Uterus (tissue), 4 donors: Measurements from ENCODE around the gene BMPR1A. TPM values are rescaled to one million over a fixed set of nuclear protein-coding genes. Genes with fewer than 3 reads are reported as not detected.

Experiments used
- DNase-seq, 2 donors: peaks; one replicate each; pipeline ENCODE4 v3.0.0-alpha.2; 2019 to 2020
- H3K27ac ChIP-seq, 2 donors: fragments of 200-600 bp; sonication (generic); 1 replicate in 1 of 2; 2 replicates in 1 of 2; pipeline ENCODE4 v1.5.1; 2016 to 2018
- H3K27me3 ChIP-seq, 2 donors: fragments of 200-600 bp; sonication (generic); one replicate each; pipeline ENCODE4 v1.5.1; 2018 to 2019; ENCODE audit warnings: control low read depth in 1 of 2
- H3K36me3 ChIP-seq, 2 donors: fragments of 200-600 bp; sonication (generic); one replicate each; pipeline ENCODE4 v1.5.1; 2019; ENCODE audit warnings: control low read depth in 1 of 2
- H3K4me1 ChIP-seq, 2 donors: fragments of 200-600 bp; sonication (generic); one replicate each; pipeline ENCODE4 v1.5.1; 2018 to 2019; ENCODE audit warnings: control low read depth in 1 of 2
- H3K4me3 ChIP-seq, 2 donors: fragments of 200-600 bp; sonication (generic); 1 replicate in 1 of 2; 2 replicates in 1 of 2; pipeline ENCODE4 v1.5.1; 2018 to 2019; ENCODE audit warnings: mild to moderate bottlenecking in 1 of 2
- H3K9me3 ChIP-seq, 2 donors: fragments of 200-600 bp; sonication (generic); one replicate each; pipeline ENCODE4 v1.5.1; 2019; ENCODE audit warnings: control low read depth in 1 of 2
- CTCF ChIP-seq, 4 experiments: fragments of 200-600 bp in 2 of 4; fragments of 450-650 bp in 2 of 4; sonication (generic) in 2 of 4; IDR thresholded peaks; one replicate each; pipeline ENCODE4 v1.5.1; 2016 to 2019; ENCODE audit warnings: antibody characterized with exemption in 4 of 4, mild to moderate bottlenecking in 2 of 4, moderate library complexity in 1 of 4
- POLR2A ChIP-seq, 2 donors: fragments of 450-650 bp; IDR thresholded peaks; one replicate each; pipeline ENCODE4 v1.6.1; 2016; ENCODE audit warnings: antibody characterized with exemption in 2 of 2, mild to moderate bottlenecking in 1 of 2, moderate library complexity in 1 of 2
- intact Hi-C: fragments of 100-400 bp; cut with DNase I; formaldehyde crosslinking; loops from one replicate; pipeline ENCODE4 v1.15.1; 2023; ENCODE audit warnings: low total_unique reads
- total RNA-seq, 4 donors: library from RNA; depleted of rRNA in 3 of 4; stranded (reverse); fragments of >200 nt in 3 of 4; gene quantifications; one replicate each; pipeline versions ENCODE4 v1.1.0 to v1.2.4, GENCODE V29; 2014 to 2023
- donor health status: DM: yes; HTN: yes; CAD: no.

The BMPR1A gene
- total RNA-seq, 4 donors from 2014 or later = 27.4 to 175 (median 69.2) TPM

GRCh38 chr10:86876748-86877147 lies 120.3 kb downstream of the BMPR1A start:
- no peak overlapping the region for H3K27ac ChIP-seq
- H3K27me3 ChIP-seq = no peaks in the 10 kb centered on the region
- no peaks in the 10 kb centered on the region for H3K36me3 ChIP-seq
- DNase-seq = no peak
- TF ChIP-seq CTCF (IDR thresholded peaks at IDR 0.05) = no peak
- H3K4me3 ChIP-seq = no peak overlapping the region
- intact Hi-C loops = no loop called here
- no peaks in the 10 kb centered on the region for H3K9me3 ChIP-seq
- H3K4me1 ChIP-seq = no peaks in the 10 kb centered on the region

GRCh38 chr10:86878983-86879713 lies 122.7 kb downstream of the BMPR1A start:
- Histone ChIP-seq H3K9me3 (no peaks in the 10 kb centered on the region), H3K27ac (no peak overlapping the region), H3K4me3 (no peak overlapping the region), H3K4me1 (no peaks in the 10 kb centered on the region), H3K36me3 (no peaks in the 10 kb centered on the region), H3K27me3 (no peaks in the 10 kb centered on the region)
- intact Hi-C loops = no loop called here
- TF ChIP-seq POLR2A (IDR thresholded peaks at IDR 0.05) = no peak
- no peak for TF ChIP-seq CTCF (IDR thresholded peaks at IDR 0.05)
- DNase-seq = no peak

- Histone ChIP-seq H3K9me3 (no peaks in the 10 kb centered on the region), H3K27ac (no peak overlapping the region), H3K4me3 (no peak overlapping the region), H3K36me3 (no peaks in the 10 kb centered on the region), H3K4me1 (no peaks in the 10 kb centered on the region), H3K27me3 (no peaks in the 10 kb centered on the region)
- intact Hi-C loops = no loop called here
- TF ChIP-seq POLR2A (IDR thresholded peaks at IDR 0.05) (no peak), CTCF (IDR thresholded peaks at IDR 0.05) (no peak)
- no peak for DNase-seq
These were observed 124.6 kb downstream of the BMPR1A start for GRCh38 chr10:86880971-86881370.

- no peaks in the 10 kb centered on the region for H3K9me3 ChIP-seq
- DNase-seq = no peak
- H3K4me3 ChIP-seq = no peak overlapping the region
- no peaks in the 10 kb centered on the region for H3K36me3 ChIP-seq
- intact Hi-C loops = no loop called here
- no peaks in the 10 kb centered on the region for H3K4me1 ChIP-seq
- H3K27me3 ChIP-seq = no peaks in the 10 kb centered on the region
- H3K27ac ChIP-seq = no peak overlapping the region
- TF ChIP-seq POLR2A (IDR thresholded peaks at IDR 0.05) (no peak), CTCF (IDR thresholded peaks at IDR 0.05) (no peak)
These were observed 132.4 kb downstream of the BMPR1A start for GRCh38 chr10:86888585-86889381.

GRCh38 chr10:86889997-86890396 lies 133.6 kb downstream of the BMPR1A start:
- intact Hi-C loops = no loop called here
- H3K36me3 ChIP-seq = no peaks in the 10 kb centered on the region
- DNase-seq = no peak
- H3K9me3 ChIP-seq = no peaks in the 10 kb centered on the region
- no peak overlapping the region for H3K27ac ChIP-seq
- no peak for TF ChIP-seq POLR2A (IDR thresholded peaks at IDR 0.05)
- no peak for TF ChIP-seq CTCF (IDR thresholded peaks at IDR 0.05)
- no peaks in the 10 kb centered on the region for H3K4me1 ChIP-seq
- H3K4me3 ChIP-seq = no peak overlapping the region
- no peaks in the 10 kb centered on the region for H3K27me3 ChIP-seq
